HG02840 (cell line): ENCODE measurements around the gene RYR3.

Experiments
- ATAC-seq: cut with Tn5 transposase; IDR thresholded peaks from one replicate; pipeline ENCODE4 v1.9.1; 2021; ENCODE audit warnings: mild to moderate bottlenecking, moderate library complexity, moderate number of reproducible peaks; ENCODE audit not compliant: unreplicated experiment, low FRiP score

The RYR3 gene

DNA sequence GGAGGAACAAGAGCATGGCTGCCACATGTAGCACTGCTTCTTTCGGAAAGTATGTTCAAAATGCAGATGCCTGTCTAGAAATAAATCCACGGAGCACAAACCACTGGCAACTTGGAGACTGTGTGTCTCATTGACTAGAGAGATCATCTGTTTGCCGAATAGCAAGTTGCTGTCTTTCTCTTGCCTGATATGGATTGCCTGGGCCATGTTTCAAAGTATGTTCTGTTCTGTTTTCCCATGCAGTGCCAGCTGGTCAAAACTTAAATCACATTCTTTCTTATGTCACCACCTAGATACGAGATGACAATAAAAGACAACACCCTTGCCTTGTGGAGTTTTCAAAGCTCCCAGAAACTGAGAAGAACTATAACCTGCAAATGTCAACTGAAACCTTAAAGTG lies 318.9 kb downstream of the RYR3 start:
- no peak for ATAC-seq

DNA sequence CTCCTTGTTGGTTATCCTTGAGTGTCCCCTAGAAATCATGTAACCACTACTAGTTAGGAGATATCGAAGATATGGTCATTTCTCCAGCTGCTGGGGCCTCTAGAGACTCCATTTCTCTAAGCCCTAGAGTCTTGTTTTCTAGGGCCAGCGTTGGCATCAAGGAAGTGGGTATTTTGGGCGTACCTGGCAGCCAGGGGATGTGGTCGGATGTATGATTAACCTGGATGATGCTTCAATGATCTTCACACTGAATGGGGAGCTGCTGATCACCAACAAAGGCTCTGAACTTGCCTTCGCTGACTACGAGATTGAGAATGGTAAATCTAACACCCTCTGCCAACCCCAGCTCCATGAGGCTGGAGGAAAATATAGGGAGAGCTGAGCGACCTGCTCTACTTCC lies 325.5 kb downstream of the RYR3 start:
- no peak for ATAC-seq

DNA sequence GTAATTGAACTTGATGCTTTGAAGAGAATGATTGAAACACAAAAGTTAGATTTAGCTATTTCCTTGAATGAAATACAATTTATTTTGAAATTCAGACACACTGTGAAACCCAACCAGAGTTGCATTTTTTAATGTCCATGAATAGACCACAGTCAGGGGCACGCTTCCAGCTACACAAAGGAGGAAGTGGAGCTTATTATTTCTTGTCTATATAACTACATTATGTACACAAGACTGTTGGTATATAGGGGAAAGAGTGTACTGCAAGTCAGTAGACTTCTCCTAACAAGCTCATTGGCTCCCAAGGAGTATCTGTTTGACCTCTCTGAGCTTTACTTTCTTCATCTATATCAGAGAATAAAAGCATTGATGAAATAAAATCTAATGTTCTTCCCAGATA lies 326.2 kb downstream of the RYR3 start:
- ATAC-seq = no peak

DNA sequence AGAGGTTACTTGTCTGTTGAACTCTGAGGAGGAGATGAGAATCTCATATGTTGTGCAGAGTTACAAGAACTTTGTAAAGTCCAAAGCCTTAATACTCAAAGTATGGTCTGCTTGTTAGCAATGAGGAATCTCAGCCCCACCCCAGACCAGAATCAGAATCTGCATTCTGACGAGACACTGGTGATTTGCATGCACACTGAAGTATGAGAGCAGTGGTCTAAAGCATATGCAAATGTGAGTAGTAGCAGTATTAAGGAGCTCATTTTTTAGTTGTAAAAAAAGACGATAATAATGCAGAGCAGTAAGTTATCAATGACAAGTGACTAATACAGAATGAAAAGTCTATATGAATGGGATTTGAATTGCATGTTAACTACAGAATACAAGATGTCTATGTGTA lies 327.7 kb downstream of the RYR3 start:
- ATAC-seq = no peak

- ATAC-seq = no peak
Measured at GRCh38 chr15:33639051-33639450, 328.3 kb downstream of the RYR3 start.

DNA sequence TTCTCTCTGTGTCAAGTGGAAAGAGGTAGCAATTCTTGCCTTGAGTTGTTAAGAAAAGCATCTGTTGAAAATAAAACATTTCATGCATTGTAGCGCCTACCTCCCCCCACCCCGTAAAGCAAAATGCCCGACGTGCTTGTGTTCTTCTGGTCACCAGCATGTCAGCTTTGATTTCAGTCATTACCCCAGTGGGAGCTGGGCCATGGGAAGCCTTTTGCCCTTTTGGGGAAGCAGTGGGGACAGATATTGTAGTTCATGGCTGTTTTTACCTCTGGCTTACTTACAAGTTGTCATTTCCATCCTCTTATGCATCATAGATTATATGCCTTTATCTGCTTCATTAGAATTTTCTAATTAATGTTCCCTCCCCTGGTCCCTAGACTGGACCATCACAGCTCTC lies 328.7 kb downstream of the RYR3 start:
- no peak for ATAC-seq

- ATAC-seq = no peak
Measured at GRCh38 chr15:33639978-33640377, 329.2 kb downstream of the RYR3 start.

- no peak for ATAC-seq
Measured at GRCh38 chr15:33641069-33641468, 330.3 kb downstream of the RYR3 start.

- ATAC-seq = no peak
Measured at GRCh38 chr15:33644304-33644703, 333.5 kb downstream of the RYR3 start.

DNA sequence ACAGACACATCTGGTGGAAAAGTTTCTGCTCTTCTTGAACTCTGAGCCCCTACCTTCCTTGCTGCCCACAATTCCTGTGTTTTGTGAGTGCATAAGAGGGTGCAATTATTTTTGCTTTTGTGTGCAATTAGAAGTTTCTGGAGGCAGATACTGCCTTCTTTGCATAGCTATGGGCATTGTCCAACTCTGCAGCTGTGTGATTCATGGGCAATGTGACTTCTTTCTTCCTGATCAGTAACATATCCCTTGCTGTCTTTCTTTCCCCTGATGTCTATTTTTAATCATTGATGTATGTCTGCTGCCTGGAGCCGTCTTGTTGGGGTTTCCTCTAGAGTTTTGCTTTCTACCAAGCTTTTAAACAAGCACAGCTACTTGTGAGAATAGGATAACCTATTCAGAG lies 336.0 kb downstream of the RYR3 start:
- ATAC-seq = no peak

- no peak for ATAC-seq
Measured at GRCh38 chr15:33649217-33649933, 338.6 kb downstream of the RYR3 start.

GRCh38 chr15:33654860-33655259 lies 344.1 kb downstream of the RYR3 start:
- ATAC-seq = no peak

- ATAC-seq = no peak
Measured at GRCh38 chr15:33655488-33655887, 344.7 kb downstream of the RYR3 start.

DNA sequence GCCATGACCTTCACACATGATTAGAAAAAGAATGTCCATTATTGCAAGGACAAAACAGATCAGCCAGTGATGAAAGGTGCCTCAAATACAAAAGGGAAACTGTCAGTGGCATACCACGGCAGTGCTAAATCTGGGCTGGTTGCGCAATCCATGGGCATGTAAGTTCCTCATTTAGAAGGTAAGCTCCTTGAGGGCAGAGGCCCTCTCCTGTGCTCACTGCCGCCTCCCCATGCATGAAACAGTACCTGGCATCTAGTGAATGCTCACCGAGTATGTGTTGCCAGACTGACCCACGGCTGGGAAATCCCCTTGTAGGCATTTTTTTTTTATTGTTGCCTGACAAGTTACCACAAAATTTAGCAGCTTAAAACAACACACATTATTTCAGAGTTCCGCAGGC lies 345.4 kb downstream of the RYR3 start:
- ATAC-seq = no peak

GRCh38 chr15:33660151-33660550 lies 349.4 kb downstream of the RYR3 start:
- no peak for ATAC-seq

DNA sequence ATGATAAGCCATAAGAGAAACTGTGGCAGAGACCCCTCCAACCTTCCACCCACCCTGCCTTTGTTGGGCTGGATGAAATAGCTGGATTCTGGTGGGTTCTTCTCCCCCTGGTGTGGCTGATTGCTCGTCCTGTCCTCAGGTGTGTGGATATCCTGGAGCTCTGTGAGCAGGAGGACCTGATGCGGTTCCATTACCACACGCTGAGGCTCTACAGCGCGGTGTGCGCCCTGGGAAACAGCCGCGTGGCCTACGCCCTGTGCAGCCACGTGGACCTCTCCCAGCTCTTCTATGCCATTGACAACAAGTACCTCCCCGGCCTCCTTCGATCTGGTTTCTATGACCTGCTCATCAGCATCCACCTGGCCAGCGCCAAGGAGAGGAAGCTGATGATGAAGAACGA lies 351.2 kb downstream of the RYR3 start:
- ATAC-seq = no peak

GRCh38 chr15:33664947-33665346 lies 354.2 kb downstream of the RYR3 start:
- no peak for ATAC-seq

- no peak for ATAC-seq
Measured at GRCh38 chr15:33670567-33670966, 359.8 kb downstream of the RYR3 start.

- no peak for ATAC-seq
Measured at GRCh38 chr15:33671456-33671855, 360.7 kb downstream of the RYR3 start.

GRCh38 chr15:33675246-33675645 lies 364.5 kb downstream of the RYR3 start:
- ATAC-seq = no peak

GRCh38 chr15:33677238-33677830 lies 366.6 kb downstream of the RYR3 start:
- no peak for ATAC-seq

DNA sequence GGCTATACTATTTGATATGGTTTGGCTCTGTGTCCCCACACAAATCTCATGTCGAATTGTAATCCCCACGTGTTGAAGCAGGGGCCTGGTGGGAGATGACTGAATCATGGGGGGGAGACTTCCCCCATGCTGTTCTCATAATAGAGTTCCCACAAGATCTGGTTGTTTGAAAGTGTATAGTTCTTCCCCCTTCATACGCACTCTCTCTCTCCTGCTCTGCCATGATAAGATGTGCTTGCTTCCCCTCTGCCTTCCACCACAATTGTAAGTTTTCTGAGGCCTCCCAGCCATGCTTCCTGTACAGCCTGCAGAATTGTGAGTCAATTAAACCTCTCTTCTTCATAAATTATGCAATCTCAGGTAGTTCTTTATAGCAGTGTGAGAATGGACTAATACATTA lies 367.4 kb downstream of the RYR3 start:
- ATAC-seq = no peak
